MCF 10A (cell line): Measurements from ENCODE around the gene CRYBB2. TPM values are rescaled to one million over a fixed set of nuclear protein-coding genes. Genes with fewer than 3 reads are reported as not detected.

Experiments used
- BruUV-seq: library from RNA; stranded (reverse); fragments of 400-500 nt; replicated peaks from 2 replicates; lab custom pipeline; 2021; lab: Mats Ljungman, UMichigan
- CTCF ChIA-PET: fragments of 300-600 bp; sonication (Branson Sonifier 250); formaldehyde crosslinking; extraction: SDS; loops from one replicate; lab custom pipeline; 2021; ENCODE audit warnings: antibody characterized with exemption, inconsistent platforms; lab: Yijun Ruan, JAX
- POLR2A ChIA-PET: fragments of 300-600, 350-650 bp; sonication (Branson Sonifier 250); formaldehyde crosslinking; extraction: SDS; loops from one replicate; lab custom pipeline; 2020; ENCODE audit warnings: antibody characterized with exemption, inconsistent platforms; lab: Yijun Ruan, JAX
- DNase-seq: peaks from one replicate; pipeline ENCODE4 v3.0.0-alpha.2; 2018; ENCODE audit not compliant: unreplicated experiment
- H3K27ac Mint-ChIP-seq: one replicate; pipeline ENCODE4 v1.8.0; 2022; ENCODE audit warnings: mild to moderate bottlenecking, low read depth, mixed read lengths; ENCODE audit not compliant: unreplicated experiment
- H3K27me3 Mint-ChIP-seq: one replicate; pipeline ENCODE4 v1.8.0; 2022; ENCODE audit warnings: mixed read lengths; ENCODE audit not compliant: insufficient read depth, unreplicated experiment
- H3K36me3 Mint-ChIP-seq: one replicate; pipeline ENCODE4 v1.8.0; 2022; ENCODE audit warnings: mild to moderate bottlenecking, moderate library complexity, mixed read lengths; ENCODE audit not compliant: insufficient read depth, unreplicated experiment
- H3K4me1 Mint-ChIP-seq: one replicate; pipeline ENCODE4 v1.8.0; 2022; ENCODE audit warnings: mixed read lengths; ENCODE audit not compliant: insufficient read depth, unreplicated experiment
- H3K4me3 Mint-ChIP-seq: one replicate; pipeline ENCODE4 v1.8.0; 2022; ENCODE audit warnings: mild to moderate bottlenecking, moderate library complexity, mixed read lengths; ENCODE audit not compliant: unreplicated experiment
- H3K9me3 Mint-ChIP-seq: one replicate; pipeline ENCODE4 v1.8.0; 2022; ENCODE audit warnings: mixed read lengths; ENCODE audit not compliant: unreplicated experiment
- CTCF ChIP-seq: fragments of 200-600 bp; IDR thresholded peaks from one replicate; pipeline ENCODE4 v1.8.0; 2022; ENCODE audit warnings: antibody characterized with exemption, mild to moderate bottlenecking; ENCODE audit not compliant: unreplicated experiment
- intact Hi-C: fragments of 100-400 bp; cut with micrococcal nuclease; formaldehyde crosslinking; loops from 2 replicates; pipeline ENCODE4 v1.14.1; 2022
- total RNA-seq: library from RNA; stranded (reverse); gene quantifications from 2 replicates; pipeline ENCODE4 v1.2.3, GENCODE V29; 2022

Gene CRYBB2
- total RNA-seq, 1 experiment from 2014 or later, result 0.68 TPM

GRCh38 chr22:25174888-25175411 lies 44.5 kb upstream of the CRYBB2 start:
- intact Hi-C loops, result no loop called here
- Mint-ChIP-seq H3K27me3 (no peaks in the 10 kb centered on the region), H3K9me3 (no peaks in the 10 kb centered on the region), H3K4me3 (no peak overlapping the region), H3K36me3 (peaks cover 94% of the 10 kb centered on the region), H3K4me1 (peaks cover 12% of the 10 kb centered on the region), H3K27ac (no peak overlapping the region)
- POLR2A ChIA-PET, result no interaction called here
- DNase-seq, result no peak
- CTCF ChIA-PET, result interaction anchor here (0.5 kb wide), 1 partner anchor 1194 kb away, joined by 3 read pairs; no protein-coding TSS in a partner anchor
- no peak for TF ChIP-seq CTCF
- no TSS peak for BruUV-seq

GRCh38 chr22:25176175-25176574 lies 43.3 kb upstream of the CRYBB2 start:
- DNase-seq, result peak; percentile 92
- Mint-ChIP-seq H3K27ac (peak overlapping the region; percentile 14), H3K4me1 (peaks cover 12% of the 10 kb centered on the region), H3K36me3 (peaks cover 90% of the 10 kb centered on the region), H3K4me3 (no peak overlapping the region), H3K27me3 (no peaks in the 10 kb centered on the region), H3K9me3 (no peaks in the 10 kb centered on the region)
- ChIA-PET POLR2A (interaction anchor here (0.6 to 1.7 kb wide), 8 partner anchors 9 to 151 kb away, joined by 3 to 8 read pairs (median 5); no protein-coding TSS in a partner anchor), CTCF (interaction anchor here (0.8 to 1.2 kb wide), 7 partner anchors 9 to 237 kb away, joined by 3 to 5 read pairs (median 3); no protein-coding TSS in a partner anchor)
- intact Hi-C loops, result no loop called here
- no peak for TF ChIP-seq CTCF
- no TSS peak for BruUV-seq

- intact Hi-C loops, result no loop called here
- no peaks in the 10 kb centered on the region for H3K27me3 Mint-ChIP-seq
- H3K27ac Mint-ChIP-seq, result peak overlapping the region; percentile 14
- ChIA-PET POLR2A (interaction anchor here (0.6 to 1.7 kb wide), 10 partner anchors 10 to 151 kb away, joined by 3 to 8 read pairs (median 4); no protein-coding TSS in a partner anchor), CTCF (interaction anchor here (0.6 to 1.2 kb wide), 9 partner anchors 9 to 333 kb away, joined by 3 to 5 read pairs (median 3); no protein-coding TSS in a partner anchor)
- H3K36me3 Mint-ChIP-seq, result peaks cover 90% of the 10 kb centered on the region
- no peak for DNase-seq
- TF ChIP-seq CTCF, result no peak
- BruUV-seq, result no TSS peak
- no peak overlapping the region for H3K4me3 Mint-ChIP-seq
- H3K4me1 Mint-ChIP-seq, result peaks cover 12% of the 10 kb centered on the region
- H3K9me3 Mint-ChIP-seq, result no peaks in the 10 kb centered on the region
These were observed 42.6 kb upstream of the CRYBB2 start for GRCh38 chr22:25176799-25177198.

- Mint-ChIP-seq H3K4me3 (no peak overlapping the region), H3K27me3 (no peaks in the 10 kb centered on the region), H3K36me3 (peaks cover 90% of the 10 kb centered on the region), H3K9me3 (no peaks in the 10 kb centered on the region), H3K4me1 (peaks cover 14% of the 10 kb centered on the region), H3K27ac (peak overlapping the region; percentile 14)
- CTCF ChIA-PET, result interaction anchor here (0.6 to 1.2 kb wide), 6 partner anchors 11 to 332 kb away, joined by 3 to 5 read pairs (median 3); no protein-coding TSS in a partner anchor
- POLR2A ChIA-PET, result interaction anchor here (0.6 to 1.7 kb wide), 5 partner anchors 13 to 150 kb away, joined by 3 to 8 read pairs (median 4); no protein-coding TSS in a partner anchor
- TF ChIP-seq CTCF, result no peak
- intact Hi-C loops, result no loop called here
- no TSS peak for BruUV-seq
- DNase-seq, result no peak
These were observed 42.2 kb upstream of the CRYBB2 start for GRCh38 chr22:25177226-25177625.
